GM13977 (cell line): Measurements from ENCODE around the gene BTN2A1.

Source experiments
- DNase-seq: peaks from one replicate; pipeline ENCODE4 v3.0.0; 2012; ENCODE audit warnings: low spot score
- in situ Hi-C: fragments of 300-500 bp; cut with MboI; formaldehyde crosslinking; loops from one replicate; pipeline ENCODE4 v1.12.0; 2022; ENCODE audit warnings: low sequenced_read_pairs, low pct_unique_long_range_greater_than_20kb, mixed read lengths, inconsistent platforms; ENCODE audit not compliant: unreplicated experiment
- TF ChIP-seq, protein P1 (sequence below): IDR thresholded peaks from 2 replicates; pipeline ENCODE4 v1.5.1; 2012; ENCODE audit warnings: mild to moderate bottlenecking, control low read depth; ENCODE audit not compliant: insufficient read depth; ENCODE audit errors: extremely low read depth, missing control alignments

The BTN2A1 gene

DNA sequence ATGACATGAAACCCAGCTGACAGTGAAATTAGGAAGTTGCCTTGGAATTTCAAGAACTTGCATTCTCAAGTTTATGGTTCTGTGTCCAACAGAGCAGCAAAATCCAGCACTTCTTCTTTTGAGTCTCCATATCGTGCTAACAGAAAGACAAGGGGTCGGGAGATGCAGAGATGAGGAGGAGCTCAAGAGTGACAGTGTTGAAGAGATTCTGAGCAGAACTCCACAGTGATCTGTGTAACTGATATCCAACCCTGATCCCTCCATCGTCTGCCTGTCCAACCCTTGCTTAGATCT is 21.2 kb downstream of the BTN2A1 start:
- no peak for DNase-seq
- in situ Hi-C loops = no loop called here
- TF ChIP-seq, protein P1, sequence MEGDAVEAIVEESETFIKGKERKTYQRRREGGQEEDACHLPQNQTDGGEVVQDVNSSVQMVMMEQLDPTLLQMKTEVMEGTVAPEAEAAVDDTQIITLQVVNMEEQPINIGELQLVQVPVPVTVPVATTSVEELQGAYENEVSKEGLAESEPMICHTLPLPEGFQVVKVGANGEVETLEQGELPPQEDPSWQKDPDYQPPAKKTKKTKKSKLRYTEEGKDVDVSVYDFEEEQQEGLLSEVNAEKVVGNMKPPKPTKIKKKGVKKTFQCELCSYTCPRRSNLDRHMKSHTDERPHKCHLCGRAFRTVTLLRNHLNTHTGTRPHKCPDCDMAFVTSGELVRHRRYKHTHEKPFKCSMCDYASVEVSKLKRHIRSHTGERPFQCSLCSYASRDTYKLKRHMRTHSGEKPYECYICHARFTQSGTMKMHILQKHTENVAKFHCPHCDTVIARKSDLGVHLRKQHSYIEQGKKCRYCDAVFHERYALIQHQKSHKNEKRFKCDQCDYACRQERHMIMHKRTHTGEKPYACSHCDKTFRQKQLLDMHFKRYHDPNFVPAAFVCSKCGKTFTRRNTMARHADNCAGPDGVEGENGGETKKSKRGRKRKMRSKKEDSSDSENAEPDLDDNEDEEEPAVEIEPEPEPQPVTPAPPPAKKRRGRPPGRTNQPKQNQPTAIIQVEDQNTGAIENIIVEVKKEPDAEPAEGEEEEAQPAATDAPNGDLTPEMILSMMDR = no peak

DNA sequence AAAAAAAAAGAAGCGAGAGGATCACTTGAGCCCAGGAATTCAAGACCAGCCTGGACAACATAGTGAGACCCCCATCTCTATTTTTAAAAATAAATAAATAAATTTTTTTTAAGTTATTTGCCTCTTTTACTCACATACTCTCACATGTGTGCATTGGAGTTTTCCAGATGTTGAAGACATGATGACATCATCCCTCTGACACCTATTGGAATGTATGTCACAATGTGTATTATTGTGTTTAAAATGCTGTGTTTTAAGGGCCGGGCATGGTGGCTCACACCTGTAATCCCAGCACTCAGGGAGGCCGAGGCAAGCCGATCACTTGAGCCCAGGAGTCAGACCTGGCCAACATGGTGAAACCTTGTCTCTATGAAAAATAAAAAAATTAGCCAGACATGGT is 24.6 kb downstream of the BTN2A1 start:
- in situ Hi-C loops = no loop called here
- DNase-seq = no peak
- TF ChIP-seq, protein P1 = no peak

DNA sequence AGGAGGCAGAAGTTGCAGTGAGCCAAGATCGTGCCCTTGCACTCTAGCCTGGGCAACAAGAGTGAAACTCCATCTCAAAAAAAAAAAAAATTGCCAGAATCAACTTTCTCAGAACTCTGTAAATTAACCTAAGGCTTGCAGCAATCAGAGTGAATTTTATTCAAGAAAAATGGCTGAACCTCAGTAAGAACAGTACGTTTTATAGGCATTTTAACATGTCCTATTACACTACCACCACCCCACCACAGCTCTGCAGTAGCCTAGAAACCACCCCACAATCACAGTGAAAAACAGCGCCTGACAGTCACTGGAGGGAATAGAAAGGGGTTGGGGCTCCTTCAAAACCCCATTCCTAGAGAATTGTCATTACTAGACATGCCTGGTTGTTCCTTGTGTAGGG is 26.0 kb downstream of the BTN2A1 start:
- TF ChIP-seq, protein P1 = no peak
- DNase-seq = no peak
- in situ Hi-C loops = no loop called here

DNA sequence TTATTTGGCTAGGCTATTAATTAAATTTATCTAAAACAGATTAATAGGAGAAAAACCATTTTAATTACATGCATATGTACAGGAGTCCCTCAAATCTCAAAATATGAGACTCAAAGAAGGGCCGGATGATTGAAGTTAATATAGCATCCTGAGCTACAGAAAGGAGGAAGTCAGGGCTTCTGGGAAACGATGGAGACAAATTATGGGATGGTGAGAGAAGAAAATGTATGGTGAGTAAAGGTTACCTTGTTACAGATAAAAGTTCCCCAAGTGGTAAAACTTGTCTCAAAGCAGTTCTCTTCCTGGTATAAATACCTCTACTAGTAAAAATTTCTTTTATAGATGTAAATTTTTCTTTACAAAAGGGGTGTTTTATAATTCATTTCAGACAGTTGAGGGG is 26.4 kb downstream of the BTN2A1 start:
- DNase-seq = no peak
- in situ Hi-C loops = no loop called here
- TF ChIP-seq, protein P1 = no peak

DNA sequence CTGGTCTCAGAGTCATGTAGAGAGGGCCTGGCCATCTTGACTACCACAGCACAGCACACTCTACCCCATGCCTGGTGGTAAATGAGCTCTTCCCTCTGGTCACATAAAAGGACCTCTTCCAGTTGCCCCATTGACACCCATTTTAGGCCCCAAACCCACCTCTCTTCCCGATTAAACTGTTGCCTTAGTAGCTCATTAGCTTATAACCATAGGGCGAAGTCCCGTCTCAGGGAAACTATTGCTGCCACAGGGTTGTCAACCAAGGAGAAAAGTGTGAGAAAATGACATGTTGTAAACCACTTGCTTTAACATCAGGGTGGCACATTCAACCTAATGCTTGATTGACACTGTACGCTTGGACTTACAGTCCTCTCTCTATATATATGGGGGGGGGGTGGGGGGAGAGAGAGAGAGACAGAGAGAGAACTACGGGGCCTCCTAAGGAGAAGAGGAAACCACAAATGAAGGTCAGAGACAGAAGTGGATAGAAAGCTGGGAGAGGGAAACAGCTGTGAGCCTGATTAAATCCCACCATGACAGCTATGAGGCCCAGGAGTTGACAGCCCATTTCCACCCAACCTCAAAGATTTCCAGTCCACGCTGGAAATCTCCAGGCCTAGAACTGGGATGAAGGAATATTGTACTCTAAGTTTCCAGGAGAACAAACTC is 27.5 kb downstream of the BTN2A1 start:
- no peak for DNase-seq
- TF ChIP-seq, protein P1 = no peak
- in situ Hi-C loops = no loop called here

DNA sequence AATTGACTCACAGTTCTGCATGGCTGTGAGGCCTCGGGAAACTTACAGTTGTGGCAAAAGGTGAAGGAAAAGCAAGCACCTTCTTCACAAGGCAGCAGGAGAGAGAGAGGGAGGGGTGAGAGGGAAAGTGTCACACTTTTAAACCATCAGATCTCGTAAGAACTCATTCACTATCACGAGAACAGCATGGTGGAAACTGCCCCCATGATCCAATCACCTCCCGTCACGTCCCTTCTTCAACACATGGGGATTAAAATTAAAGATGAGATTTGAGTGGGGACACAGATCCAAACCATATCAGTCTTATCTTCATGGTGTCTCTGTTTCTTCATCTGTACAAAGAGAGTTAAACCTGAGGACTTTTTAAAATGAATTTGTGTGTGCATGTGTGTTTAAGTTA is 28.6 kb downstream of the BTN2A1 start:
- TF ChIP-seq, protein P1 = no peak
- in situ Hi-C loops = no loop called here
- DNase-seq = no peak

DNA sequence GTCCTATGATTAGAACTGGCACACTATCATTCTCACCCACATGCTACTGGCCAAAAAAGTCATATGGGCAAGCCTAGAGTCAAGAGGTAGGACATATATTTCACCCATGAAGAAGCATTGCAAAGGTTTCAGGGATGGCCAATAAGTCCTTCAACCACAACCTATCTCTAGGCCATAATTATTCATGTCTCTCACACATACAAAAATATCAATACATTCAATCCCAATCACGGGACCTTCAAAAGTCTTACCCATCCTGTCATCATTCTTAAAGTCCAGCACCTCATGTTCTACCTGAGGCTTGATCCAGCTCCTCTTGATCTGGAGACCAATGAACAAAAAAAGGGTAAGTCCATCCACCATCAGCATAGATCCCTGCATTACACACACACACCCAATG is 29.7 kb downstream of the BTN2A1 start:
- TF ChIP-seq, protein P1 = no peak
- no peak for DNase-seq
- in situ Hi-C loops = no loop called here
